Progenitor cell of endocrine pancreas (in vitro differentiated cells): ENCODE measurements around the gene CIAPIN1. TPM values are rescaled to one million over a fixed set of nuclear protein-coding genes. Genes with fewer than 3 reads are reported as not detected.

Experiments
- DNase-seq: peaks from one replicate; pipeline ENCODE4 v3.0.0; 2021; ENCODE audit warnings: low spot score; ENCODE audit not compliant: unreplicated experiment
- H3K27ac Mint-ChIP-seq: 2 replicates; pipeline ENCODE4 v1.8.0; 2021; ENCODE audit warnings: mild to moderate bottlenecking, moderate library complexity, mixed read lengths
- H3K27me3 Mint-ChIP-seq: 2 replicates; pipeline ENCODE4 v1.8.0; 2021; ENCODE audit warnings: mixed read lengths
- H3K36me3 Mint-ChIP-seq: 2 replicates; pipeline ENCODE4 v1.8.0; 2022; ENCODE audit warnings: mixed read lengths; ENCODE audit not compliant: insufficient read depth
- H3K4me1 Mint-ChIP-seq: 2 replicates; pipeline ENCODE4 v1.8.0; 2021; ENCODE audit warnings: low read depth, mixed read lengths
- H3K4me3 Mint-ChIP-seq: 2 replicates; pipeline ENCODE4 v1.8.0; 2021; ENCODE audit warnings: low read depth, mild to moderate bottlenecking, moderate library complexity, mixed read lengths
- H3K9me3 Mint-ChIP-seq: 2 replicates; pipeline ENCODE4 v1.8.0; 2021; ENCODE audit warnings: low read depth, mixed read lengths
- CTCF ChIP-seq: fragments of 200-600 bp; sonication (generic); IDR thresholded peaks from one replicate; pipeline ENCODE4 v1.5.0; 2021; ENCODE audit warnings: antibody characterized with exemption, mild to moderate bottlenecking; ENCODE audit not compliant: unreplicated experiment
- total RNA-seq: library from RNA; stranded (reverse); gene quantifications from 2 replicates; pipeline ENCODE4 v1.2.1, GENCODE V29; 2021

The CIAPIN1 gene
- total RNA-seq, 1 donor from 2014 or later = 79.3 TPM

- H3K4me3 Mint-ChIP-seq = no peak overlapping the region
- peaks cover 11% of the 10 kb centered on the region for H3K36me3 Mint-ChIP-seq
- peaks cover 2% of the 10 kb centered on the region for H3K27me3 Mint-ChIP-seq
- DNase-seq = no peak
- H3K27ac Mint-ChIP-seq = no peak overlapping the region
- no peak for TF ChIP-seq CTCF
- H3K9me3 Mint-ChIP-seq = no peaks in the 10 kb centered on the region
- peaks cover 40% of the 10 kb centered on the region for H3K4me1 Mint-ChIP-seq
Observed at GRCh38 chr16:57474671-57475661, 27.8 kb upstream of the CIAPIN1 start.

GRCh38 chr16:57473906-57474305 lies 26.7 kb upstream of the CIAPIN1 start:
- no peak for DNase-seq
- Mint-ChIP-seq H3K27me3 (no peaks in the 10 kb centered on the region), H3K36me3 (peaks cover 12% of the 10 kb centered on the region), H3K27ac (no peak overlapping the region), H3K4me3 (no peak overlapping the region), H3K9me3 (no peaks in the 10 kb centered on the region), H3K4me1 (peaks cover 34% of the 10 kb centered on the region)
- TF ChIP-seq CTCF = no peak

GRCh38 chr16:57473176-57473840 lies 26.1 kb upstream of the CIAPIN1 start:
- Mint-ChIP-seq H3K27ac (peak overlapping the region; percentile 41), H3K4me3 (no peak overlapping the region), H3K9me3 (no peaks in the 10 kb centered on the region), H3K4me1 (peaks cover 30% of the 10 kb centered on the region), H3K36me3 (peaks cover 15% of the 10 kb centered on the region), H3K27me3 (no peaks in the 10 kb centered on the region)
- no peak for DNase-seq
- TF ChIP-seq CTCF = no peak

GRCh38 chr16:57472665-57473060 lies 25.5 kb upstream of the CIAPIN1 start:
- Mint-ChIP-seq H3K36me3 (peaks cover 15% of the 10 kb centered on the region), H3K27me3 (no peaks in the 10 kb centered on the region), H3K4me1 (peaks cover 30% of the 10 kb centered on the region), H3K9me3 (no peaks in the 10 kb centered on the region), H3K4me3 (no peak overlapping the region), H3K27ac (peak overlapping the region; percentile 90)
- TF ChIP-seq CTCF = no peak
- DNase-seq = no peak

GRCh38 chr16:57471852-57472664 lies 24.9 kb upstream of the CIAPIN1 start:
- H3K4me3 Mint-ChIP-seq = peak overlapping the region; percentile 63
- H3K36me3 Mint-ChIP-seq = peaks cover 15% of the 10 kb centered on the region
- peak overlapping the region; percentile 90 for H3K27ac Mint-ChIP-seq
- no peak for TF ChIP-seq CTCF
- H3K27me3 Mint-ChIP-seq = no peaks in the 10 kb centered on the region
- DNase-seq = no peak
- H3K9me3 Mint-ChIP-seq = no peaks in the 10 kb centered on the region
- H3K4me1 Mint-ChIP-seq = peaks cover 28% of the 10 kb centered on the region
